Esophagus squamous epithelium (tissue), 4 donors: ENCODE results near the gene TPK1.

Source experiments
- POLR2A ChIP-seq, 4 donors: fragments of 450-650 bp; IDR thresholded peaks; one replicate each; pipeline ENCODE4 v1.6.1; 2017; ENCODE audit warnings: antibody characterized with exemption in 4 of 4, mild to moderate bottlenecking in 4 of 4, moderate library complexity in 3 of 4
- TF ChIP-seq, protein P1 (sequence below), 6 experiments: fragments of 450-650 bp in 4 of 6; fragments of 200-600 bp in 2 of 6; sonication (generic) in 2 of 6; IDR thresholded peaks; one replicate each; pipeline ENCODE4 v1.5.1; 2016 to 2019; ENCODE audit warnings: antibody characterized with exemption in 6 of 6, mild to moderate bottlenecking in 4 of 6, moderate library complexity in 4 of 6

DNA sequence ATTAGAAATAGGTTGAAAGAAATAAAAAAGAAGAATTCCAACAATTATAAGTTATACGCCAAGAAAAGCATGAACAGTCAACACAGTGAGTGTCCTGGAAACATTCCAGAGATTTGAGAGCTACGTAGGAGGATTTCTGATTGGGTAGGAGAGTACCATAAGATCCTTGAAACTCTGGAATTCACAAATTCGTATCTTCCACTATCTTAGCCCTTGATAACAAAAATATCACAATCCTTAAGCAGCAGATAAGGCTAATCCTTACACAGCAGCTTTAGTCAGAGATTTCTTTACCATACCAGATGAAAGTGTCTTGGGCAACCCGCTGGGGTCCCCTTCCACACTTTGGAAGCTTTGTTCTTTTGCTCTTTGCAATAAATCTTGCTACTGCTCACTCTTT is 8.2 kb downstream of the TPK1 start:
- no peak for TF ChIP-seq POLR2A (IDR thresholded peaks at IDR 0.05)
- TF ChIP-seq, protein P1, sequence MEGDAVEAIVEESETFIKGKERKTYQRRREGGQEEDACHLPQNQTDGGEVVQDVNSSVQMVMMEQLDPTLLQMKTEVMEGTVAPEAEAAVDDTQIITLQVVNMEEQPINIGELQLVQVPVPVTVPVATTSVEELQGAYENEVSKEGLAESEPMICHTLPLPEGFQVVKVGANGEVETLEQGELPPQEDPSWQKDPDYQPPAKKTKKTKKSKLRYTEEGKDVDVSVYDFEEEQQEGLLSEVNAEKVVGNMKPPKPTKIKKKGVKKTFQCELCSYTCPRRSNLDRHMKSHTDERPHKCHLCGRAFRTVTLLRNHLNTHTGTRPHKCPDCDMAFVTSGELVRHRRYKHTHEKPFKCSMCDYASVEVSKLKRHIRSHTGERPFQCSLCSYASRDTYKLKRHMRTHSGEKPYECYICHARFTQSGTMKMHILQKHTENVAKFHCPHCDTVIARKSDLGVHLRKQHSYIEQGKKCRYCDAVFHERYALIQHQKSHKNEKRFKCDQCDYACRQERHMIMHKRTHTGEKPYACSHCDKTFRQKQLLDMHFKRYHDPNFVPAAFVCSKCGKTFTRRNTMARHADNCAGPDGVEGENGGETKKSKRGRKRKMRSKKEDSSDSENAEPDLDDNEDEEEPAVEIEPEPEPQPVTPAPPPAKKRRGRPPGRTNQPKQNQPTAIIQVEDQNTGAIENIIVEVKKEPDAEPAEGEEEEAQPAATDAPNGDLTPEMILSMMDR (IDR thresholded peaks at IDR 0.05) = no peak
